Stimulated activated CD8-positive, alpha-beta memory T cell treated with anti-CD3 and anti-CD28 coated beads, Interleukin-2, amount 100 ng/mL, for 48 hours (primary cell): ENCODE measurements around the gene ZNF280A.
"Not testable (repeated sequence)": the region's sequence is repeated elsewhere in the genome, so short reads cannot be mapped to it uniquely, and the experiment has no call there.

ENCODE experiments used
- DNase-seq, 2 donors: peaks; one replicate each; pipeline ENCODE4 v3.0.0-alpha.2; 2020; ENCODE audit warnings: low read depth in 2 of 2

ZNF280A gene

GRCh38 chr22:22538226-22538989, 18.3 kb upstream of the ZNF280A start:
- DNase-seq, result no peak

GRCh38 chr22:22536916-22537315, 16.8 kb upstream of the ZNF280A start:
- no peak for DNase-seq

GRCh38 chr22:22536515-22536914, 16.4 kb upstream of the ZNF280A start:
- DNase-seq, result no peak

GRCh38 chr22:22535662-22536061, 15.6 kb upstream of the ZNF280A start:
- DNase-seq, result no peak

GRCh38 chr22:22534604-22535415, 14.7 kb upstream of the ZNF280A start:
- no peak for DNase-seq

- no peak for DNase-seq
These were observed 13.8 kb upstream of the ZNF280A start for GRCh38 chr22:22533863-22534262.

GRCh38 chr22:22533417-22533816, 13.3 kb upstream of the ZNF280A start:
- no peak for DNase-seq

GRCh38 chr22:22532547-22533071, 12.5 kb upstream of the ZNF280A start:
- DNase-seq, result not testable (repeated sequence)

GRCh38 chr22:22531770-22532546, 11.9 kb upstream of the ZNF280A start:
- DNase-seq, result no peak

- DNase-seq, result no peak
These were observed 8.7 kb upstream of the ZNF280A start for GRCh38 chr22:22528780-22529179.

- DNase-seq, result no peak
These were observed 7.2 kb upstream of the ZNF280A start for GRCh38 chr22:22527312-22527711.

GRCh38 chr22:22526125-22526912, 6.2 kb upstream of the ZNF280A start:
- no peak for DNase-seq

- no peak for DNase-seq
These were observed 3.4 kb upstream of the ZNF280A start for GRCh38 chr22:22523494-22523893.

- no peak for DNase-seq
These were observed 1.6 kb upstream of the ZNF280A start for GRCh38 chr22:22521631-22522030.

- DNase-seq, result no peak
These were observed 865 bp upstream of the ZNF280A start for GRCh38 chr22:22520667-22521602.

GRCh38 chr22:22519591-22519990, 479 bp downstream of the ZNF280A start:
- no peak for DNase-seq

GRCh38 chr22:22516992-22517391, 3.1 kb downstream of the ZNF280A start:
- DNase-seq, result no peak

GRCh38 chr22:22515890-22516289, 4.2 kb downstream of the ZNF280A start:
- no peak for DNase-seq

- not testable (repeated sequence) for DNase-seq
These were observed 5.6 kb downstream of the ZNF280A start for GRCh38 chr22:22514431-22514830.

- no peak for DNase-seq
These were observed 6.5 kb downstream of the ZNF280A start for GRCh38 chr22:22513619-22514018.
